PFSK-1 (cell line): ENCODE data around the gene MAGI2.

Experiments
- POLR2AphosphoS5 ChIP-seq: IDR thresholded peaks from 2 replicates; pipeline ENCODE4 v1.6.1; 2012; ENCODE audit warnings: low read depth, mild to moderate bottlenecking, control low read depth, low read length, moderate library complexity
- REST ChIP-seq, 2 experiments: IDR thresholded peaks; 2 replicates each; pipeline versions ENCODE4 v1.6.1 to v1.8.0; 2011 to 2012; ENCODE audit warnings: low read depth in 2 of 2, low read length in 2 of 2, control low read depth in 1 of 2, inconsistent platforms in 1 of 2, mild to moderate bottlenecking in 1 of 2, moderate library complexity in 1 of 2; ENCODE audit not compliant: insufficient read depth in 1 of 2
- TAF1 ChIP-seq: IDR thresholded peaks from 2 replicates; pipeline ENCODE4 v1.6.1; 2012; ENCODE audit warnings: low read length, control low read depth, borderline replicate concordance; ENCODE audit not compliant: insufficient read depth

- TF ChIP-seq POLR2AphosphoS5 (no peak), TAF1 (no peak), REST (IDR thresholded peaks at IDR 0.05; ENCODE audit: insufficient read depth in 1 of 2, low read depth in 2 of 2, low read length in 2 of 2) (no peak)
These were observed 17.8 kb upstream of the MAGI2 start for GRCh38 chr7:79471283-79471682.
